Measurements from ENCODE around the gene ATP9B.
"Not testable (repeated sequence)": the region's sequence is repeated elsewhere in the genome, so short reads cannot be mapped to it uniquely, and the experiment has no call there.

ATP9B gene

DNA sequence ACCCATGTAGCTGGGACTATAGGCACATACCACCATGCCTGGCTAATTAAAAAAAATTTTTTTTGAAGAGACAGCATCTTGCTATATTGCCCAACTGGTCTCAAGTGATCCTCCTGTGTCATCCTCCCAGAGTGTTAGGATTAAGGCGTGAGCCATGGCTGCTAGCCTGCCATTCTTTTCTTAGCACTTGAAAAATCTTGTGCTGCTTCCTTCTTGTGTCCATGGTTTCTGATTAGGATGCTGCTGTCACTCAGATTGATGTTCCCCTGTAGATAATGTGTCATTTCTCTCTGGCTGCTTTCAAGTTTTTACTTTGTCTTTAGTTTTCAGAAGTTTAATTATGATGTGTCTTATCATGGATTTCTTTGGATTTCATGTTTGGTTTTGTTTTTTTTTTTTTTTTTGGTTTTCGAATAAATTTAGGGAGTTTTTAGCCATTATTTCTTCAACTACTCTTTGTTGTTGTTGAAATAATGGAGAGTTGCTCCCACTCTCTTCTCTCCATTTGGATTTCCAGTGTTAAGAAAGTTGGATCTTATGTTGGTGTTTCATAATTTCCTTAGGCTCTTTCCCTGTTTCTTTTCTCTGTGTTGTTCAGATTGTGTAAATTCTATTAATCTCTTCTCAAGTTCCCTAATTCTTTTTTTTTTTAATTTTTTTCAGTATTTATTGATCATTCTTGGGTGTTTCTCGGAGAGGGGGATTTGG, 2.5 kb downstream of the ATP9B start:
- DNase-seq (ENCODE audit: low spot score) = no peak

DNA sequence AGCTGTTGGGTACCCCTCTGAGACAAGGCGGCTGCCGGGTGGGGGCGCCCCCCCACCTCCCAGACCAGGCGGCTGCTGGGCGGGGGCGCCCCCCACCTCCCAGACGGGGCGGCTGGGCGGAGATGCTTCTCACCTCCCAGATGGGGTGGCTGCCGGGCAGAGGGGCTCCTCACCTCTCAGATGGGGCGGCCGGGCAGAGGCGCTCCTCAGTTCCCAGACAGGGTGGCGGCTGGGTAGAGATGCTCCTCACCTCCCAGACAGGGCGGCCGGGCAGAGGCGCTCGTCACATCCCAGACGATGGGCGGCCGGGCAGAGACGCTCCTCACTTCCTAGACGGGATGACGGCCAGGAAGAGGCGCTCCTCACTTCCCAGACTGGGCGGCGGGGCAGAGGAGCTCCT, 3.5 kb downstream of the ATP9B start:
- DNase-seq (ENCODE audit: low spot score) = not testable (repeated sequence)

DNA sequence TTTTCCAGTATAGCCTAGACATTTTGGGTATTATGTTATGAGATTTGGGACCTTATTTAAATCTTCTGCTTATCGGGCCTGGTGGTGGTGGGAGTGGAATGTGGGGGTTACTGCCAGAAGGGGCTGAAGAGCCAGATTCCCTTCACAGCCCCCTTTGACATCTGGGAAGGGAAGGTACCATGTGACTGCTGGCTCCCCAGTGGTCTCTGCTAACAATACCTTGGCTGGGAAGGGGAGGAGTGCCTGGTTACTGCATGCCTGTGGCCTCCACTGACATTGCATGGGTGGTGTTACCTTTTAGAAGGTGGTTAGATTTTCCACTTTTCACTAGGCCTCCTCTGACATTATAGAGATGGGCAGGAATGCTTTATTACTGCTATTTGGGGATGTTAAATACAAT, 8.0 kb downstream of the ATP9B start:
- no peak for DNase-seq (ENCODE audit: low spot score)

DNA sequence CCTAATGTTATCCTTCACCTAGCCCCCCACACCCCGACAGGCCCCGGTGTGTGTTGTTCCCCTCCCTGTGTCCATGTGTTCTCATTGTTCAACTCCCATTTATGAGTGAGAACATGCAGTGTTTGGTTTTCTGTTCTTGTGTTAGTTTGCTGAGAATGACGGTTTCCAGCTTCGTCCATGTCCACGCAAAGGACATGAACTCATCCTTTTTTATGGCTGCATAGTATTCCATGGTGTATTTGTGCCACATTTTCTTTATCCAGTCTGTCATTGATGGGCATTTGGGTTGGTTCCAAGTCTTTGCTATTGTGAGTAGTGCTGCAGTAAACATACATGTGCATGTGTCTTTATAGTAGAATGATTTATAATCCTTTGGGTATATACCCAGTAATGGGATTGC, 9.6 kb downstream of the ATP9B start:
- DNase-seq (ENCODE audit: low spot score) = not testable (repeated sequence)

DNA sequence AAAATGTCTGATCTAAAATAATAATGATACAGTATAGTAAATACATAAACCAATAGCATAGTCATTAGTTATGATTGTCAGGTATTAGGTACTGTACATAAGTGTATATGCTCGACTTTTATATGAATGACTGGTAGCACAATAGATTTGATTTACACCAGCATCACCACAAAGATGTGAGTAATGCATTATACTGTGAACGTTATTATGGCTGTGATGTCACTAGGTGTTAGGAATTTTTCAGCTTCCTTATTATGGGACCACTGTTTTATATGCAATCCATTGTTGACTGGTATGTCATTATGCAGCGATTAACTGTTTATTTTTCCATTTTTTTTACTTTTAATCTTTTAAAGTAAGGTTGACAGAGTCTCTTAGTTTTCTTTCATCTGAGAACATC, 23.7 kb downstream of the ATP9B start:
- no peak for DNase-seq (ENCODE audit: low spot score)

DNA sequence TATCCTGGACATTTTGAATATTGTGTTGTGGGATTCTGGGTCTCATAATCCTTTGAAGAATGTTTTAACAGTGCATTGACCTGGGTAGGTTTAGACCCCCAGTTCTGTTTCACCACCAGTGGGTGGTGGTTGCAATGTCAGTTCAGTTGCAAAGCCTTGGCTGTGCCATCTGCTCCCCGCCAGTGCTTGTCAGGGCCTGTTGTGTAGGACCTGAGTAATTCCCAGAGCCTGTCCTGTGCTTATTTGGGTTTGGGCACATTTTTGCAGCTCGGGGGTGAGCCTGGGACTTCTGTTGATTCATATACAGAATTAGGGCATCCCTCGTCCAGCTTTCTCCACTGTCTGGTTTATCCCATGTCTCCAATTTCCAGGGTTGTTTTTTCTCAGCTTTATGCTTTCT, 24.8 kb downstream of the ATP9B start:
- DNase-seq (ENCODE audit: low spot score) = no peak

DNA sequence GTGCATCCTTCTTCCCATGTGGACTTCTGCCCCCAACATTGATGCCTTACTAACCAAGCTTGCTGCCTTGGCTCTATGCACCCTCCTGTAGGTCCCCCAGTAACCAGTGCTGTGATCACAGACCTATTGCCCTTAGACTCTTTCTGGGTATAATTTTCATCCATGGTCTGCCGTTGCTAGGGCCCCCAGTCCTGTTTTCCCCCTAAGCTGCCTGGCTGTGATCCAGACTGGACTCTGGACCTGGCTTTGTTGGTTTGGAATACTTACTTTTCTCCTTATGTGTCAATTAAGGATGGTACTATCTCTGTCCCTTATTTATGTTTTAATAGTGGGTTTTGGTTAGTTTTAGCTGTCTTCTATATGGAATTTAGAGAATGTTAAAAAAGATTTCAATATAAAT, 26.0 kb downstream of the ATP9B start:
- no peak for DNase-seq (ENCODE audit: low spot score)

DNA sequence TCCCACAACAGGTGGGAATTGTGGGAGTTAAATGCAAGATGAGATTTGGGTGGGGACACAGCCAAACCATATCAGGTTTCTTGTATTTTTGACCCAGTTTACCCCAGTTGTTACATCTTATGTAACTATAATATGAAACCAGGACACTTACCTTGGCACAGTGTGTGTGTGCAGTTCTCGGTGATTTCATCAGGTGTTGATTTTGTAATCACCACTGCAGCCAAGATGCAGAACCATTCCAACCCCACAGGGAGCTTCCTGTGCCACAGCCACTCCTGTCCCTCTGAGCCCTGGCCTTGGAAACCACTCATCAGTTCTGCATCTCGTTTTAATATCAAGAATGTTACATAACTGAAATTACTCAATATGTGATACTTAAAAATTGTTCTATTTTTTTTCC, 31.8 kb downstream of the ATP9B start:
- DNase-seq (ENCODE audit: low spot score) = no peak

DNA sequence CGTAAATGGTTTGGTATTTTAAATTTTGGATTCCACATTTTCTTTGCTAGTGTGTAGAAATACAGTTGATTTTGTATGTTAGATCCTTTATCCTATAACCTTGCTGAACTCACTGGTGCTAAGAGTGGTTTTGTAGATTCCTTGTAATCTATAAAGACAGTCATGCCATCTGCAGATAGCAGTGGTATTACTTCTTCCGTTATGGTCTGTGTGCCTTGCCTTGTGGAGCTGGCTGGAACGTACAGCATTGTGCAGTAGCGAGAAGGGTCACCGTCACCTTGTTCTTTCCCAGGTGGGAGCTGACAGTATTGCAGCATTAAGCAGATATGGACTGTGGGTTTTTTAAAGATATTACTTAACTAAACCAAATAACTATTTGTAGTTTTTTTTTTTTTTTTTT, 33.7 kb downstream of the ATP9B start:
- DNase-seq (ENCODE audit: low spot score) = no peak

DNA sequence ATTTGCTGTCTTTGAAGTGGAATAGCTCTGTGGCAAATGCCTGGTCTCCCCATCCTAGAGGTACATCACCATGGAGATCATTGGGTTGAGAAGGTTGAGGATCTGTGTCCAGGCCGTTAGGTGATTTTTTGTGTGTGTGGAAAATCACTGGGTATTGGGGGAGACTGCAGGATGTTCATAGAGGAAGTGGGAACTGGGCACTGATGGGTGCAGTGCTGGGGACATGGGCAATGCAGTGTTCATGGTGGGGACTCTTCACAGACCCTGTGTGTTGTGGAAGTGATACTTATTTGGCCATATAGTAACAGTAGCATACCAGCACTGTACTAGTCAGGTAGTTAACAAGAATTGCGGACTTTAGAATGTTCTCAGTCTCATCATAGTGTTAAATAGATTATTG, 34.9 kb downstream of the ATP9B start:
- DNase-seq (ENCODE audit: low spot score) = no peak

DNA sequence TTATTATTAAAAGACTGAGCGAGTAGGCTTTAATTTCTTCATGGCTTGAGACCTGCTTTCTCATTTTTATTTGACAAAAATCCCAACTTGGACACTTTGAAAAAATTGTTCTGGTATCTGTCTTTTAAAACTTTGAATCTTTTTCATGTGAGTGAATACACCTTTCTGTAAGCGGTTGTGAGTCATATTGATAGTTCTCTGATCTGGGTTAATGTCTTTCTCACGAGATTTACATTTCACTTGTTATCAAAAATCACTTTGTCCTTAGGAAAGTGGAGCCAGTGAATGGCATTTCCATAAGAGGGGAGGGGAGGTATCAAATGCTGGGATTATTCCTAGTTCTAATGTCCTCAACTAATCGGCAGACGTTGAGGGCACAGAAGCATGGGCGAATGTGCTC, 36.3 kb downstream of the ATP9B start:
- DNase-seq (ENCODE audit: low spot score) = no peak

DNA sequence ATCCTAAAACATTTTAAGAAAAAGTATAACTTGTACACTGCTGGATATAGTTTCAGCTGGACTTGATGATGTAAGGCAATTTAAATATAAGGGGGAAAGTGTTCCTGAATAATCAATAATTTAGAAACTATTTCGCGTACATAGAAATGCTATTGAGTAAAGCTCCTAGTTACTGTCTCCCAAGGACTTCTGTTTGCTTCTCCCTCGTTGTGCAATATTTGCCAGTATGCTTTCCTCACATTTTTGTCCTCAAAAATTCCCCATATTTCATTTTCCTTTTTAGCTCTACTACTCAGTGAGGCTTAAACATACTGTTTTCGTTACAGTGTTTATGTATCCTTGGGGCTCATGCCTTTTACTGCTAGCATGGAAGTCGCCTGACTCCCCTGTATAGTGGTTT, 36.9 kb downstream of the ATP9B start:
- DNase-seq (ENCODE audit: low spot score) = no peak

DNA sequence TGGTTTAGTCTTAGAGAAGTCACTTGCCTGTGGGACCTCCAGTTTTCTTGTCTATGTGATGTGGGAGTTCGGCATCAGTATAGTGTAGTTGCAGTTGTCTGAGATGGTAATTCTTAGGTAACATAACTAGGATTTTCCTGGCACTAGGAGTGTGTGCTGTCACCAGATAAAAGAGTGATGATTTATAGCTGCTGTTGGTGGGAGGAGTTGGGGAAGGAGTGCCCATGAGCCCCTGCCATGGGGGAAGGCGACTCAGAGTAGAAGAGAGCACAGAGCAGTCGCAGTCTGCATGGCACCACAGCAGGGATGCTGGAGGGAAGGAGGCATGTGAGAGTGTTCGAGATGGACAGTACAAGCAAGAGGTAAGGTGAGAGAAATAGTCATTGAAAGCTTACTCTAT, 38.7 kb downstream of the ATP9B start:
- DNase-seq (ENCODE audit: low spot score) = no peak

DNA sequence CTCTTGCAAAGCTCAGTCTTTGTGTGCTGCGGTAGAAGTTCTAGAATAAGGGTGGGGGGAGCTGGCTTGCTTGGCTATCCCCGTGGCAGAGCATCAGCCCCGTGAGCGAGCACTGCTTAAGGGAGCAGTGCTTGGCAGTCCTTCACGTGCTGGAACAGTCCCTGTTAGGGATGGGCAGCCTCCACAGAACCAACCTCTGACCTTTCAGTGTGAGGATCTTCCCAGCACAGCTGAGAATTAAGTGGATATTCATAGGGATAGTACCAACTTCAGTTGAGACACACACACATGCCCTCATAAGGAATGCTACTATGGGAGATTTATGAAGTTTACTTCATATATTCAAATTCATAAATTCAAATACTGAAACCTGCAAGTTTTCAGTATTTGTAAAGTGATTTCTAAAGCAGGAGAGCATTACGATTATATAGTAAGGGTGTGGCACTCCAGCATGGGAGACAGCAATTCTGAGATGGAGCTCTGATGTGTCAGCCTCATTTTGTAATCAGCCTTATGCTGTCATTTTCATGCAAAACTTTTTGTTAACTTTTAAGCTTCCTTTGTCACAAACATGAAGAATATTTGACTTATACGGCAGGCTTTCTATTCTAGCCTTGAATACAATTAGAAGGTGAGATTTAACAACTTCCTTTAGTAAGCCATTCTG, 39.5 kb downstream of the ATP9B start:
- no peak for DNase-seq (ENCODE audit: low spot score)

DNA sequence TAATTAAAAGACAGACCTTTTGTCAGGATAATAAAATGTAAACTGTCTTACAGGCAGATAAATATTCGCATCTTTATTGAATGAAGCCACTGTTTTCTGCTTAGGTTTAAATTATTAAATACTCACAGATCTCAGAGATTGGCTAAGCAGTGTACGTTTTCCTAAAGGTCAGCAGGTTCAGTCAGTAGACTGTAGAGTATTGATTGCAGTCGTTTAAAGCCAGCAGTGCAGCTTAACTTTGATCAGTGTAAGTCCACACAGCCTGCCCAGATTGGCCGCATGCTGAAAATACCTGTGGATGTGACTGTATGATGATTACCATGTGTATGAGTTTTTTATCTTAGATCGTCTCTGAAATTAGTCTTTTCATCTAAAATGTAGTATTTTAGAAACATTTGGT, 42.3 kb downstream of the ATP9B start:
- no peak for DNase-seq (ENCODE audit: low spot score)

DNA sequence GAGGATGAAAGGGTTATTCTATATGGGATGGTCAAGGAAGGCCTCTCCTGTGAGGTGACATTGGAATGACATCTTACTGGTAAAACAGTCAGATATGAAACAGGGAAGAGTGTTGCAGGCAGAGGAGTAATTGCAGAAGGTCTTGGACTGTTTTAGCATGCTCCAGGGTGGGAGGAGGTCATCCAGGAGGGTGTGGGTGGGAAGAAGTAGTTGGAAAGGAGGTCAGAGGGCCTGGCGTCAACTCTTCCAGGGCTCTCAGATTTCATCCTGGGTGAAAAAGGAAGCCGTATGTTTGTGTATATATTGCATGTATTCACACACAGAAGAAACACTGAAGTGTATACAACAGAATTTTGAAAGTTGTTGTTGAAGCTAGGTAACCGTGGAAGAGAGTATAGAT, 48.2 kb downstream of the ATP9B start:
- no peak for DNase-seq (ENCODE audit: low spot score)

DNA sequence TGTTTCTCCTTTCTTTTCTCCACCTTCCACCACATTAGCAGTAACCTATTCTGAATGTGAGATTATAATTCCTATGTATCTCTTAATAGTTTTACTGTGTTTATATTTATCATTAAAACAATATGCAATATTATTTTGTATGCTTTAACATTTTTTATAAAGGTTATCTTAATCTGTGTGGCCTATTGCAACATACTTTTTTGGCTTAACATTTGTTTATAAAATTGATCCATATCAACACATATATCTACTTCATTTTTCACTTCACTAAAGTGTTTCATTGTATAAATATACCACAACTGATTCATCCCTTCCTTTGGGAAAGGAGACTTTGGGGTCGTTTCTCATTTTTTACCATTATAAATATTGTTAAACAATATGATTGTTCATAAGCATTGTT, 48.6 kb downstream of the ATP9B start:
- no peak for DNase-seq (ENCODE audit: low spot score)

DNA sequence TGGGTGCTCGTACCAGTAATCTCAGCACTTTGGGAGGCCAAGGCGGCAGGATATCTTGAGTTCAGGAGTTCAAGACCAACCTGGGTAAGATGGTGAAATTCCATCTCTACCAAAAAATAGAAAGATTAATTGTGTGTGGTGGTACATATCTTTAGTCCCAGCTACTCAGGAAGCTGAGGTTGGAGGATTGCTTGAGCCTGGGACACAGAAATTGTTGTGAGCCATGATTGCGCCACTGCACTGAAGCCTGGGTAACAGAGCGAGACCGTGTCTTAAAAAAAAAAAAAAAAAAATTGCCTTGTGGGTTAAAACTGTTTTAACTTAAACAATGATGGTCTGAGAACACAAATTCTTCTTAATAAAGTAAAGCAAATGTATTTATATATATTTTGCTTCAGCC, 49.6 kb downstream of the ATP9B start:
- no peak for DNase-seq (ENCODE audit: low spot score)

DNA sequence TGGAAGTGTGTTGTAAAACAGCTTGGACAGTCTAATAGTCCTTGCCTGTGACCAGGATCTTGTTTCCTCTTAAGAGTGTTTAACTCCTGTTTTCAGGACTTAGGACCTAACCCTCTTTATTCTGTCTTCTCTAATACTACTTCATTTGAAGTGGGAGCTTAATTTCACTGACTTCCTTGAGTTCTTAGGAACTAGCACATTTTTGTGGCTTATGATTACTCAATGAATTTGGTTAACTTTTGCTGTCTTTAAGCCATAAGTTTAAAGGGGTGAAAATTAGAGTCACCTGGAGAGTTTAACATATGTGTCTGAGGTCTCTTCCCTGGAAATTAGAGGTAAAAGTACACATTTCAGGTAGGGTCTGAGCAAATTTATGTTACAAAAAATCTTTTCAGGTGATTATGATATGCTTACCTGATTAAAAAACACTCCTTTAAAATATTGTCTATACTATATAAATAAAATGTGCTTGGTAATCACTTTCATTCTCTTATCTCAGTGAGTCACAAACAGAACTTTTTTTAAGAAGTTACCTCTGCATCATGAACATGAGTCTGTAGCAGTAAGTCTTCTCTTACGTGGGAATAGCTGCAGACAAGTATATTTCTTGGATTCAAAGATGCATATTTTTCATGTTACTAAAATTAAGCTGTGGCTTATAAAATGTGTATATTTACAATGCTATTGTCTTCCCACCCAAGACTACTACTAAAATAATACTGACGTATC, 52.7 kb downstream of the ATP9B start:
- DNase-seq (ENCODE audit: low spot score) = no peak

DNA sequence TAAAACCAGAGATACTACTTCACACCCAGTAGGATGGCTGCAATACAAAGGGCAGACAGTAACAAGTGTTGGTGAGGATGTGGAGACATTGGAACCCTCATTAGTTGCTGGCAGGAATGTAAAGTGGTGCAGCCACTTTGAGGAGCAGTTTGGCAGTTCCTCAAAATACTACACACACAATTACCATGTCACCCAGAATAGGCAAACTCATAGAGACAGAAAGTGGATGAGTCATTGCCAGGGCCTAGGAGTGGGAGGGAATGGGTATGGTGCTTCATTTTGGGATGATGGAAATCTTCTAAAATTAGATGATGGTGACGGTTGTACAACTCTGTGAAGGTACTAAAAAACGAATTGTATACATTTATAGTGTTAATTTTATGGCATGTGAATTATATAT, 54.8 kb downstream of the ATP9B start:
- DNase-seq (ENCODE audit: low spot score) = no peak

DNA sequence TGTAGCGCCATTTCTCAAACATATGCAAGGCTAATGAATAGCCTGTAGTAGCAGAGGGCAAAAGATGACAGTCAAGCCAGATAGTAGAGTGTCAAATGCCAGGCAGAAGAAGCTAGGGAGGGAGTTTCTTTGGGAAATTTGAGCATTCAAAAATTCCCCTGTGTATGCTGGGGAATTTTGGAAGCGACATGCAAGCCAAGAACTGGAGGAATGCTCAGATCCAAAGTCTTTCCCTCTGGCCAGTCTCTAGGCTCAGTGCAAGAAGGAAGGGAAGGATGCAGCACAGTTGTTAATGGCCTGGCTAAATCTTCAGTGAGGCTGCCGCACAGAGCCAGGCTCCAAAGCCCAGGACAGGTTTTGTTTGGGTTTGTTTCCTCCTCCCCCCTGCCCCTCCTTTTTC, 59.9 kb downstream of the ATP9B start:
- no peak for DNase-seq (ENCODE audit: low spot score)

DNA sequence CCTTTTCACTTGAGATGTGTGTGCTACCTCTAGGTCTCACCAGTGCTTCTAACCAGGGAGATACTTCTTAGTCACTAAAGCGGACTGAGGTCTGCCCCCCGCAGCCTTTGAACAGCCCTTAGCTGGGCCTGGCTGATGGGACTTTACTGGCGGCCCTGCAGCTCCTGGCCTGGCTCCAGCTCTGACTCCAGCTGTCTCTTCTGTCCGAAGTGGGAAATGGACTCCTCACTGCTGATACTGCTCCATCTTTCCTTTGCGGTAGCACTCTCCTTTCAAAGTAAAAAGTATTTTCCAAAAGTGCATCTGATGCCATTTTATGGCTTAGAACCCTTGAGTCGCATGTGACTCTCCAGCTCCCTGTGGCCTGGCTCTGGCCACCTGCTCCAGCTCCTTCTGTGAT, 64.5 kb downstream of the ATP9B start:
- no peak for DNase-seq (ENCODE audit: low spot score)

DNA sequence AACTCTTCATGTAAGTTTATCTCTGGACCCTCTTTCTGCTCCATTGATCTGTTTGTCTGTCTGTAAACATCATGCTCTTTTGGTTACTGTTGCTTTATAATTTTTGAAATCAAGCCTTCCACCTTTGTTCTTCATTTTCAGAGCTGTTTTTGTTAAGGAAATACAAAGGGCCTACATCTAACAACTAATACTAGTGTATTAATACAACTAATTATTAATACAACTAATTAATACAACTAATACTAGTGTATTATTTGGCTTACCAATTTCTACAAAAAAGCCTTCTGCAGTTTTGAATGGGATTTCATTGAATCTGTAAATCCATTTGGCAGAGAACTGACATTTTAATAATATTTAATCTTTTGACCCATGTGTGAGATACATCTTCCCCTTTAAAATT, 66.7 kb downstream of the ATP9B start:
- no peak for DNase-seq (ENCODE audit: low spot score)

DNA sequence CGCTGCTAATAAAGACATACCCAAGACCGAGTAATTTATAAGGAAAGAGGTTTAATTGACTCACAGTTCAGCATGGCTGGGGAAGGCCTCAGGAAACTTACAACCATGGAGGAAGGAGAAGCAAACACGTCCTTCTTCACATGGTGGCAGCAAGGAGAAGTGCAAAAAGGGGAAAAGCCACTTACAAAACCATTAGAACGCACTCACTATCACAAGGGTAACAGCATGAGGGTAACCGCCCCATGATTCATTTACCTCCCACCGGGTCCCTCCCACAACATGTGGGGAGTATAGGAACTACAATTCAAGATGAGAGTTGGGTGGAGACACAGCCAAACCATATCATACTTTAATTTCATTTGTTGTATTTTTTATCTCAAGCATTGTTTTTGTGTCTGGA, 67.5 kb downstream of the ATP9B start:
- DNase-seq (ENCODE audit: low spot score) = no peak
